OCI-LY7 (cell line): ENCODE results near the gene DNMT1. TPM values are rescaled to one million over a fixed set of nuclear protein-coding genes. Genes with fewer than 3 reads are reported as not detected.

Experiments used
- BruUV-seq: library from RNA; stranded (reverse); fragments of 400-500 nt; replicated peaks from 2 replicates; lab custom pipeline; 2021; lab: Mats Ljungman, UMichigan
- CTCF ChIA-PET: fragments of 300-600 bp; sonication (Branson Sonifier 250); formaldehyde crosslinking; loops from one replicate; lab custom pipeline; 2022; ENCODE audit warnings: antibody characterized with exemption; ENCODE audit not compliant: unreplicated experiment; lab: Charles Lee
- POLR2A ChIA-PET: fragments of 300-600 bp; sonication (Branson Sonifier 250); formaldehyde crosslinking; loops from one replicate; lab custom pipeline; 2022; ENCODE audit warnings: antibody characterized with exemption; lab: Charles Lee
- DNase-seq: peaks from one replicate; pipeline ENCODE4 v3.0.0-alpha.2; 2015; ENCODE audit warnings: low spot score
- H2AFZ ChIP-seq: fragments of 200-600 bp; sonication (generic), shearing (Covaris generic); 2 replicates; pipeline ENCODE4 v1.6.1; 2014; ENCODE audit warnings: mild to moderate bottlenecking, antibody characterized with exemption, low read length, moderate library complexity
- H3K27ac ChIP-seq: fragments of 200-600 bp; sonication (generic); 2 replicates; pipeline ENCODE4 v1.5.1; 2014; ENCODE audit warnings: mixed run types, low read depth, mild to moderate bottlenecking, moderate library complexity, low read length, inconsistent platforms; ENCODE audit not compliant: poor library complexity, severe bottlenecking
- H3K36me3 ChIP-seq: fragments of 200-600 bp; sonication (generic); 2 replicates; pipeline ENCODE4 v1.6.1; 2014; ENCODE audit warnings: mild to moderate bottlenecking, antibody characterized with exemption, low read length, moderate library complexity, mixed read lengths; ENCODE audit not compliant: insufficient read depth
- H3K4me1 ChIP-seq: fragments of 200-600 bp; sonication (generic); 2 replicates; pipeline ENCODE4 v1.5.1; 2014; ENCODE audit warnings: mild to moderate bottlenecking, low read length; ENCODE audit not compliant: insufficient read depth, poor library complexity, severe bottlenecking
- H3K4me2 ChIP-seq: fragments of 200-600 bp; sonication (generic); 2 replicates; pipeline ENCODE4 v1.6.1; 2014; ENCODE audit warnings: mild to moderate bottlenecking, low read length
- H3K4me3 ChIP-seq: fragments of 200-600 bp; sonication (generic); 2 replicates; pipeline ENCODE4 v1.5.1; 2014; ENCODE audit warnings: mild to moderate bottlenecking, low read depth, low read length; ENCODE audit not compliant: poor library complexity, severe bottlenecking
- H3K79me2 ChIP-seq: fragments of 200-600 bp; sonication (generic); 2 replicates; pipeline ENCODE4 v1.6.1; 2016; ENCODE audit warnings: low read depth, mild to moderate bottlenecking, low read length, moderate library complexity, mixed read lengths; ENCODE audit not compliant: insufficient read depth
- H3K9me2 ChIP-seq: fragments of 200-600 bp; sonication (generic); 2 replicates; pipeline ENCODE4 v1.6.1; 2016; ENCODE audit warnings: mild to moderate bottlenecking, low read length, mixed read lengths; ENCODE audit not compliant: insufficient read depth
- H3K9me3 ChIP-seq: fragments of 200-600 bp; sonication (generic); 2 replicates; pipeline ENCODE4 v1.6.1; 2014; ENCODE audit warnings: mild to moderate bottlenecking, mixed run types, low read length, mixed read lengths
- H4K20me1 ChIP-seq: fragments of 200-600 bp; sonication (generic); 2 replicates; pipeline ENCODE4 v1.6.1; 2014; ENCODE audit warnings: mild to moderate bottlenecking, antibody characterized with exemption, low read length, moderate library complexity, mixed read lengths; ENCODE audit not compliant: insufficient read depth
- EZH2phosphoT487 ChIP-seq: fragments of 200-600 bp; sonication (generic); IDR thresholded peaks from 2 replicates; pipeline ENCODE4 v1.6.1; 2018; ENCODE audit warnings: low read depth, borderline replicate concordance, mild to moderate bottlenecking, mixed run types, antibody characterized with exemption, low read length, moderate library complexity, mixed read lengths
- intact Hi-C: fragments of 100-400 bp; cut with micrococcal nuclease; formaldehyde crosslinking; loops from one replicate; pipeline ENCODE4 v1.10.0; 2022; ENCODE audit not compliant: unreplicated experiment
- total RNA-seq, 2 experiments: library from RNA; depleted of rRNA in 1 of 2; stranded (reverse); fragments of >200 nt in 1 of 2; shearing (Covaris generic) in 1 of 2; gene quantifications; 2 replicates each; pipeline ENCODE4 v1.2.3, GENCODE V29; 2014 to 2022
- TF ChIP-seq, protein P1 (sequence below): fragments of 200-600 bp; sonication (generic); conservative IDR thresholded peaks from 2 replicates; pipeline ENCODE4 v1.5.1; 2014; ENCODE audit warnings: mild to moderate bottlenecking, antibody characterized with exemption, low read length, moderate library complexity, mixed read lengths

The DNMT1 gene
- total RNA-seq, 2 experiments from 2014 or later, result 329 to 680 TPM

DNA sequence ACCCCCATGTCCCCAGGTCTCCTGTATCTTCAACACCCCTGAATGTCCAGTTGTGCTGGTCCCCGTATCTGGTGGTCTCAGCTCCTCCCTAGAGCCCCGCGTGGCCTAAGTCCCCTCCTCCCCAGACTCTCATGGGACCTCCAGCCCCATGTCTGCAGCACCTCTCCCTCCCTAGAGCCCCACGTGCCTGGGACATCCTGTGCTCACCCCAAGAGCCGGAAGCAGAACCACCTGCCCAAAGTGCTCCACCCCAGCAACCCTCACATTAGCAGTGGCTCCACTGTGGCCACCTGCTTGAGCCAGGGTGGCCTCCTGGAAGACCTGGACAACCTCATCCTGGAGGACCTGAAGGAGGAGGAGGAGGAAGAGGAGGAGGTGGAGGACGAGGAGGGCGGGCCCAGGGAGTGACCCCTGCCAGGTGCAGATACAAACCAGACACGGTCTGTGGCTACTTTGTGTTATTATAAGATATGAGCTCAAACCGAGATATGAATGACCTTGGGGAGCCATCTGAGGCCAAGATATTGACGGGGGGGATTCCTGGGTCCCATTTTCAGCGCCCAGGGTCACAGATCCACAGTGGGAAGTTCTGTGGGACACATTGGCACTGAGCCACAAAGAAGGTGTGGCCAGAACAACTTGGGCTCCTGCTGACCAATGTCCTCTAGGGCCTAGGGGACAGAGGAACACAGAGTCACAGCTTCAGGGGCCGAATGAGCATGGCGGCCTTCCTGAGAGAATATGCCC, 102.7 kb downstream of the DNMT1 start:
- intact Hi-C loops, result no loop called here
- POLR2A ChIA-PET, result interaction anchor here (0.5 to 0.6 kb wide), 3 partner anchors 10 to 43 kb away, joined by 3 to 5 read pairs (median 4); partner anchors contain the start of genes ANGPTL6 and P2RY11

DNA sequence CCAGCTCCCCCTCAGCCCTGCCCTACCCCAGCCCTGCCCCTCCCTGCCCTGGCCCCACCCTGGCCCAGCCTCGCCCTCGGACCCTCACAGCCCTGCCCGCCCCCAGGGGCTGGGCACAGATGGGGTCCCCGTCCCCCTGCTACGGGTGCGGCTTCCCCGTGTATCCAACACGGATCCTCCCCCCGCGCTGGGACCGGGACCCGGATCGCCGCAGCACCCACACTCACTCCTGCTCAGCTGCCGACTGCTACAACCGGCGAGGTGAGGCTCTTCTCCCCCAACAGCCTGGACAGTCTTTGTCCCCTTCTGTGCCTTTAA, 103.4 kb downstream of the DNMT1 start:
- peaks cover 9% of the 10 kb centered on the region for H3K36me3 ChIP-seq
- CTCF ChIA-PET, result no interaction called here
- peaks cover 3% of the 10 kb centered on the region; the same call in 1 of the 2 replicates for H3K79me2 ChIP-seq
- H3K4me2 ChIP-seq, result peak overlapping the region; percentile 58; the same call in 1 of the 2 replicates
- no peaks in the 10 kb centered on the region for H3K9me2 ChIP-seq
- H3K9me3 ChIP-seq, result no peaks in the 10 kb centered on the region
- BruUV-seq, result no TSS peak
- H2AFZ ChIP-seq, result no peak overlapping the region; the same call in 1 of the 2 replicates
- no peak for DNase-seq
- no peak overlapping the region for H3K4me3 ChIP-seq
- POLR2A ChIA-PET, result no interaction called here
- peak overlapping the region; percentile 62 for H3K27ac ChIP-seq
- TF ChIP-seq EZH2phosphoT487, result no peak
- TF ChIP-seq, protein P1, sequence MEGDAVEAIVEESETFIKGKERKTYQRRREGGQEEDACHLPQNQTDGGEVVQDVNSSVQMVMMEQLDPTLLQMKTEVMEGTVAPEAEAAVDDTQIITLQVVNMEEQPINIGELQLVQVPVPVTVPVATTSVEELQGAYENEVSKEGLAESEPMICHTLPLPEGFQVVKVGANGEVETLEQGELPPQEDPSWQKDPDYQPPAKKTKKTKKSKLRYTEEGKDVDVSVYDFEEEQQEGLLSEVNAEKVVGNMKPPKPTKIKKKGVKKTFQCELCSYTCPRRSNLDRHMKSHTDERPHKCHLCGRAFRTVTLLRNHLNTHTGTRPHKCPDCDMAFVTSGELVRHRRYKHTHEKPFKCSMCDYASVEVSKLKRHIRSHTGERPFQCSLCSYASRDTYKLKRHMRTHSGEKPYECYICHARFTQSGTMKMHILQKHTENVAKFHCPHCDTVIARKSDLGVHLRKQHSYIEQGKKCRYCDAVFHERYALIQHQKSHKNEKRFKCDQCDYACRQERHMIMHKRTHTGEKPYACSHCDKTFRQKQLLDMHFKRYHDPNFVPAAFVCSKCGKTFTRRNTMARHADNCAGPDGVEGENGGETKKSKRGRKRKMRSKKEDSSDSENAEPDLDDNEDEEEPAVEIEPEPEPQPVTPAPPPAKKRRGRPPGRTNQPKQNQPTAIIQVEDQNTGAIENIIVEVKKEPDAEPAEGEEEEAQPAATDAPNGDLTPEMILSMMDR, result no peak
- H3K4me1 ChIP-seq, result peaks cover 24% of the 10 kb centered on the region
- intact Hi-C loops, result no loop called here
- H4K20me1 ChIP-seq, result no peaks in the 10 kb centered on the region

More for the DNA sequence above, 102.7 kb downstream of the DNMT1 start:
- Histone ChIP-seq H3K4me3 (peak overlapping the region; percentile 9), H3K4me2 (peak overlapping the region; percentile 58), H3K9me2 (no peaks in the 10 kb centered on the region), H3K4me1 (peaks cover 31% of the 10 kb centered on the region), H3K27ac (peak overlapping the region; percentile 62), H3K79me2 (no peaks in the 10 kb centered on the region), H3K36me3 (peaks cover 9% of the 10 kb centered on the region), H4K20me1 (no peaks in the 10 kb centered on the region), H2AFZ (peak overlapping the region; percentile 31; the same call in 1 of the 2 replicates), H3K9me3 (no peaks in the 10 kb centered on the region)
- TF ChIP-seq, protein P1, result no peak
- no peak for TF ChIP-seq EZH2phosphoT487
- TSS peak; percentile 60 for BruUV-seq
- CTCF ChIA-PET, result no interaction called here
- peak; percentile 84 for DNase-seq

DNA sequence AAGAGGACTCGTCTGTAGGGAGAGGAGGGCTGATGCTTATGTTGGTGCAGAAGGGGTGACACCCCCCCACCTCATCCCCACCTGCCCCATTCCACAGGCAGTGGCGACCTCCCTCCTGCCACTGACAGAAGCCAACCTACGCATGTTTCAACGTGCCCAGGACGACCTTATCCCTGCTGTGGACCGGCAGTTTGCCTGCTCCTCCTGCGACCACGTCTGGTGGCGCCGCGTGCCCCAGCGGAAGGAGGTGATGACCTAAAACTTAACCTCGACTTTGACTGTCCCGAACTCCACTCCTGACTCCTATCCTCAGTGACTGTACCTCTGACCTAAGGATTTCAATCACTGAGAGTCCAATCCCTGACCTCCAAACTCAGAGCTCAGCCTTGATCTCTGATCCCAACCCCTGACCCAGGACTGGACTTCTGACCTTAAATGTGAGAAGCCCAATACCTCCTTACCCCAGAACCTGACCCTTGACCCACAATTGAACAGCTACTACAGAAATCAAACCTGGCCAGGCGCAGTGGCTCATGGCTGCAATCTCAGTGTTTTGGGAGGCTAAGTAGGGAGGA, 104.9 kb downstream of the DNMT1 start:
- CTCF ChIA-PET, result no interaction called here
- H3K9me2 ChIP-seq, result no peaks in the 10 kb centered on the region
- no peak overlapping the region for H2AFZ ChIP-seq
- TF ChIP-seq, protein P1, result no peak
- no peak for TF ChIP-seq EZH2phosphoT487
- DNase-seq, result no peak
- no peaks in the 10 kb centered on the region for H4K20me1 ChIP-seq
- BruUV-seq, result no TSS peak
- no peaks in the 10 kb centered on the region for H3K9me3 ChIP-seq
- POLR2A ChIA-PET, result no interaction called here
- H3K4me1 ChIP-seq, result peaks cover 21% of the 10 kb centered on the region
- H3K79me2 ChIP-seq, result peaks cover 5% of the 10 kb centered on the region; the same call in 1 of the 2 replicates
- H3K36me3 ChIP-seq, result peaks cover 9% of the 10 kb centered on the region
- H3K4me3 ChIP-seq, result no peak overlapping the region
- no peak overlapping the region for H3K4me2 ChIP-seq
- no peak overlapping the region for H3K27ac ChIP-seq
- intact Hi-C loops, result no loop called here
